ENCODE data around the gene EFCAB8.

The EFCAB8 gene

DNA sequence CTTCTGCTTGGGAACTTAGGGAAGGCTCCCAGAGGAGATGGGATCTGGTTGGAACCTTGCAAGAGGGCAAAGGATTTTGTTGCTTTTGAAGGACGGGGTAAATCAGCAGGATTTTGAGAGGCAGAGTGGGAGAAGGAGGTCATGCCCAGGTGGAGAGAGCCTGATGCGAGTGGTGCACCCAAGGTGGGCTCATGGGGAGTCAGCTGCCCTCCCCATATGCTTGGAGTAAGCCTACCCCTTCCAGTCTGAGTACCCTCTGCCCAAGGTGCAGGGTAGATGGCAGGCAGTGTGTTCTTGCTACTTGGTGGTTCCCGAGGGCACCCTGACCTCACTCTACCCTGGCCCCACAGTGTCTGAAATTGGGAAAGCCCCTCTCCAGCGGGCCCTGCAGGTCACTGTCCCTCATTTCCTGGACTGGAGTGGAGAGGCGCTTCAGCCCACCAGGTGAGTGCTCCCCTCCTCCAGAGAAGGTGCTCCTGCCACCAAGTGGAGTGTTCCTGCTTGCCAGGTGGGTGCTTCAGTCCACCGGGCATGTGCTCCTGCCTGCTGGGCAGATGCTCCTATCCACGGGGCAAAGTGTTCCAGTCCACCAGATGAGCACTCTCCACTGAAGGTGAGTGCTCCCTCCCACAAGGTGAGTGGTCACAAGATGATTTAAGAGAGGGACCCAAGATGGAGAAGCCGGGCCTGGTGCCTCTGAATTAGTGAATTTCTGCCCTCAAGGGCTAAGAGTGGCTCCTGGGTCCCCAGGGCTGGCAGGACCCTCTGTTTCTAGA is 152.1 kb downstream of the EFCAB8 start:
- DNase-seq (ENCODE audit: insufficient read length, low spot score) (no peak), FAIRE-seq (no peak)
- no peak for TF ChIP-seq POLR2A (IDR thresholded peaks at IDR 0.05; ENCODE audit: low read depth, low read length)

All from GM12891 (cell line).